Endothelial cell of umbilical vein (primary cell): ENCODE data around the gene RNLS.

Source experiments
- CTCF ChIP-seq, 2 donors: IDR thresholded peaks; 1 replicate in 1 of 2; 2 replicates in 1 of 2; pipeline ENCODE4 v1.5.1; 2011; ENCODE audit warnings: low read length in 2 of 2, mild to moderate bottlenecking in 2 of 2, moderate library complexity in 2 of 2, control low read depth in 1 of 2, inconsistent platforms in 1 of 2, low read depth in 1 of 2; ENCODE audit not compliant: insufficient read depth in 1 of 2; ENCODE audit errors: extremely low read depth in 1 of 2
- MYC ChIP-seq: IDR thresholded peaks from one replicate; pipeline ENCODE4 v1.6.1; 2011; ENCODE audit warnings: mild to moderate bottlenecking, low read depth, low read length

GRCh38 chr10:88507826-88508453, 75.2 kb downstream of the RNLS start:
- TF ChIP-seq MYC: no peak
- no peak for TF ChIP-seq CTCF (IDR thresholded peaks at IDR 0.05; ENCODE audit: extremely low read depth in 1 of 2, insufficient read depth in 1 of 2, low read depth in 1 of 2, low read length in 2 of 2)
